Activated CD8-positive, alpha-beta T cell treated with anti-CD3 and anti-CD28 coated beads, Interleukin-2, amount 10 ng/mL, durations not matched to agents 7 days and 5 days (primary cell): ENCODE measurements around the gene RABAC1. TPM values are rescaled to one million over a fixed set of nuclear protein-coding genes. Genes with fewer than 3 reads are reported as not detected.

Experiments
- ATAC-seq: fragments of 150-1000 bp; cut with Tn5 transposase; one replicate; pipeline ENCODE4 v1.10.0; 2021; ENCODE audit warnings: moderate library complexity
- CTCF ChIA-PET: fragments of 350-600 bp; sonication (Branson Sonifier 250); formaldehyde crosslinking; loops from one replicate; lab custom pipeline; 2021; ENCODE audit warnings: antibody characterized with exemption; lab: Charles Lee
- POLR2A ChIA-PET: fragments of 350-600 bp; sonication (Branson Sonifier 250); formaldehyde crosslinking; loops from one replicate; lab custom pipeline; 2021; ENCODE audit warnings: antibody characterized with exemption; lab: Charles Lee
- DNase-seq: peaks from one replicate; pipeline ENCODE4 v3.0.0-alpha.2; 2020
- H3K27ac Mint-ChIP-seq: one replicate; pipeline ENCODE4 v1.8.0; 2021; ENCODE audit warnings: mild to moderate bottlenecking, mixed read lengths
- H3K27me3 Mint-ChIP-seq: one replicate; pipeline ENCODE4 v1.8.0; 2021; ENCODE audit warnings: low read depth, mixed read lengths
- H3K36me3 Mint-ChIP-seq: one replicate; pipeline ENCODE4 v1.8.0; 2021; ENCODE audit warnings: low read depth, mixed read lengths
- H3K4me1 Mint-ChIP-seq: one replicate; pipeline ENCODE4 v1.8.0; 2021; ENCODE audit warnings: low read depth, mixed read lengths
- H3K4me3 Mint-ChIP-seq: one replicate; pipeline ENCODE4 v1.8.0; 2021; ENCODE audit warnings: mild to moderate bottlenecking, mixed read lengths
- H3K9me3 Mint-ChIP-seq: one replicate; pipeline ENCODE4 v1.8.0; 2022; ENCODE audit warnings: mixed read lengths; ENCODE audit not compliant: insufficient read depth
- total RNA-seq, 2 experiments: library from RNA; stranded (reverse); gene quantifications; one replicate each; pipeline ENCODE4 v1.2.3, GENCODE V29; 2021

RABAC1 gene
- total RNA-seq, 2 experiments from 2014 or later = 63.0 to 63.4 TPM

GRCh38 chr19:41958367-41959055 lies 610 bp downstream of the RABAC1 start:
- Mint-ChIP-seq H3K27me3 (no peaks in the 10 kb centered on the region), H3K4me3 (peak overlapping the region; percentile 89), H3K27ac (peak overlapping the region; percentile 78), H3K4me1 (peaks cover 20% of the 10 kb centered on the region), H3K9me3 (no peaks in the 10 kb centered on the region), H3K36me3 (peaks cover 7% of the 10 kb centered on the region)
- POLR2A ChIA-PET = interaction anchor here (1.4 to 3.9 kb wide), 4 partner anchors 13 to 87 kb away, joined by 3 to 14 read pairs (median 4); no protein-coding TSS in a partner anchor
- ATAC-seq (peak; percentile 71), DNase-seq (peak; percentile 87)
- CTCF ChIA-PET = interaction anchor here (0.8 to 4.3 kb wide), 14 partner anchors 13 to 482 kb away, joined by 3 to 31 read pairs (median 7); partner anchors contain the start of gene RPS19

- Mint-ChIP-seq H3K36me3 (peaks cover 7% of the 10 kb centered on the region), H3K27me3 (no peaks in the 10 kb centered on the region), H3K9me3 (no peaks in the 10 kb centered on the region), H3K4me3 (peak overlapping the region; percentile 89), H3K27ac (peak overlapping the region; percentile 78), H3K4me1 (peaks cover 20% of the 10 kb centered on the region)
- POLR2A ChIA-PET = interaction anchor here (0.8 to 3.9 kb wide), 3 partner anchors 12 to 85 kb away, joined by 3 to 14 read pairs (median 3); no protein-coding TSS in a partner anchor
- ATAC-seq (peak; percentile 14), DNase-seq (peak; percentile 65)
- CTCF ChIA-PET = interaction anchor here (1.0 to 4.3 kb wide), 9 partner anchors 12 to 166 kb away, joined by 3 to 31 read pairs (median 7); partner anchors contain the start of gene RPS19
Measured at GRCh38 chr19:41957838-41958366, 1.2 kb downstream of the RABAC1 start.

- no peaks in the 10 kb centered on the region for H3K27me3 Mint-ChIP-seq
- ChIA-PET POLR2A (interaction anchor here (0.8 to 3.9 kb wide), 3 partner anchors 11 to 85 kb away, joined by 3 to 14 read pairs (median 3); no protein-coding TSS in a partner anchor), CTCF (interaction anchor here (0.9 to 4.3 kb wide), 8 partner anchors 11 to 164 kb away, joined by 3 to 31 read pairs (median 6); partner anchors contain the start of gene RPS19)
- no peak for ATAC-seq
- H3K27ac Mint-ChIP-seq = peak overlapping the region; percentile 78
- no peak for DNase-seq
- no peaks in the 10 kb centered on the region for H3K9me3 Mint-ChIP-seq
- peaks cover 20% of the 10 kb centered on the region for H3K4me1 Mint-ChIP-seq
- peak overlapping the region; percentile 89 for H3K4me3 Mint-ChIP-seq
- peaks cover 7% of the 10 kb centered on the region for H3K36me3 Mint-ChIP-seq
Measured at GRCh38 chr19:41957161-41957837, 1.8 kb downstream of the RABAC1 start.

GRCh38 chr19:41956621-41957020 lies 2.5 kb downstream of the RABAC1 start:
- H3K4me1 Mint-ChIP-seq = peaks cover 22% of the 10 kb centered on the region
- H3K27me3 Mint-ChIP-seq = no peaks in the 10 kb centered on the region
- H3K9me3 Mint-ChIP-seq = no peaks in the 10 kb centered on the region
- peak overlapping the region; percentile 18 for H3K27ac Mint-ChIP-seq
- peaks cover 7% of the 10 kb centered on the region for H3K36me3 Mint-ChIP-seq
- ChIA-PET CTCF (interaction anchor here (0.9 to 4.3 kb wide), 6 partner anchors 11 to 163 kb away, joined by 3 to 31 read pairs (median 14); partner anchors contain the start of gene RPS19), POLR2A (interaction anchor here (3.9 kb wide), 1 partner anchor 11 kb away, joined by 14 read pairs; no protein-coding TSS in a partner anchor)
- no peak for ATAC-seq
- no peak overlapping the region for H3K4me3 Mint-ChIP-seq
- no peak for DNase-seq

- POLR2A ChIA-PET = interaction anchor here (3.9 kb wide), 1 partner anchor 10 kb away, joined by 14 read pairs; no protein-coding TSS in a partner anchor
- no peaks in the 10 kb centered on the region for H3K9me3 Mint-ChIP-seq
Measured at GRCh38 chr19:41955521-41955920, 3.6 kb downstream of the RABAC1 start.

GRCh38 chr19:41951686-41952172 lies 7.4 kb downstream of the RABAC1 start:
- no peaks in the 10 kb centered on the region for H3K9me3 Mint-ChIP-seq
- ChIA-PET CTCF (interaction anchor here (0.6 to 4.3 kb wide), 13 partner anchors 9 to 160 kb away, joined by 3 to 42 read pairs (median 4); partner anchors contain the start of gene RPS19), POLR2A (interaction anchor here (0.9 to 1.9 kb wide), 2 partner anchors 9 to 15 kb away, joined by 3 to 5 read pairs; no protein-coding TSS in a partner anchor)
- H3K4me3 Mint-ChIP-seq = no peak overlapping the region
- peaks cover 3% of the 10 kb centered on the region for H3K27me3 Mint-ChIP-seq
- ATAC-seq (peak; percentile 83), DNase-seq (peak; percentile 90)
- peaks cover 2% of the 10 kb centered on the region for H3K36me3 Mint-ChIP-seq
- H3K4me1 Mint-ChIP-seq = peaks cover 28% of the 10 kb centered on the region
- peak overlapping the region; percentile 49 for H3K27ac Mint-ChIP-seq

More at GRCh38 chr19:41955521-41955920, 3.6 kb downstream of the RABAC1 start:
- peaks cover 28% of the 10 kb centered on the region for H3K4me1 Mint-ChIP-seq
- peaks cover 7% of the 10 kb centered on the region for H3K36me3 Mint-ChIP-seq
- H3K27me3 Mint-ChIP-seq = no peaks in the 10 kb centered on the region
- no peak for DNase-seq
- ATAC-seq = no peak
- H3K27ac Mint-ChIP-seq = no peak overlapping the region
- H3K4me3 Mint-ChIP-seq = no peak overlapping the region
- CTCF ChIA-PET = interaction anchor here (0.6 to 4.3 kb wide), 3 partner anchors 82 to 653 kb away, joined by 3 to 31 read pairs (median 3); no protein-coding TSS in a partner anchor

- DNase-seq (no peak), ATAC-seq (no peak)
- CTCF ChIA-PET = interaction anchor here (0.8 to 3.6 kb wide), 6 partner anchors 10 to 154 kb away, joined by 3 to 27 read pairs (median 11); partner anchors contain the start of genes RABAC1 and RPS19
- Mint-ChIP-seq H3K4me1 (peaks cover 56% of the 10 kb centered on the region), H3K4me3 (no peak overlapping the region), H3K27me3 (peaks cover 11% of the 10 kb centered on the region), H3K27ac (peak overlapping the region; percentile 63), H3K9me3 (no peaks in the 10 kb centered on the region), H3K36me3 (no peaks in the 10 kb centered on the region)
- POLR2A ChIA-PET = interaction anchor here (1.0 to 3.2 kb wide), 3 partner anchors 11 to 75 kb away, joined by 3 to 36 read pairs (median 14); partner anchors contain the start of gene RABAC1
Measured at GRCh38 chr19:41947091-41947490, 12.0 kb downstream of the RABAC1 start.

- Mint-ChIP-seq H3K4me1 (peaks cover 53% of the 10 kb centered on the region), H3K36me3 (peaks cover 2% of the 10 kb centered on the region), H3K27ac (peak overlapping the region; percentile 90), H3K4me3 (peak overlapping the region; percentile 34), H3K27me3 (peaks cover 23% of the 10 kb centered on the region), H3K9me3 (no peaks in the 10 kb centered on the region)
- peak; percentile 93 for DNase-seq
- ATAC-seq = peak; percentile 82
- POLR2A ChIA-PET = interaction anchor here (0.6 to 3.2 kb wide), 12 partner anchors 12 to 85 kb away, joined by 3 to 36 read pairs (median 4); partner anchors contain the start of genes RABAC1 and RPS19
- CTCF ChIA-PET = interaction anchor here (0.9 to 3.6 kb wide), 12 partner anchors 8 to 85 kb away, joined by 3 to 27 read pairs (median 6); partner anchors contain the start of genes ERFL, RABAC1 and RPS19
Measured at GRCh38 chr19:41945135-41945766, 13.9 kb downstream of the RABAC1 start.

- POLR2A ChIA-PET = interaction anchor here (1.0 to 3.2 kb wide), 4 partner anchors 13 to 84 kb away, joined by 3 to 36 read pairs (median 13); partner anchors contain the start of genes RABAC1 and RPS19
- no peaks in the 10 kb centered on the region for H3K9me3 Mint-ChIP-seq
- no peak overlapping the region for H3K4me3 Mint-ChIP-seq
- H3K4me1 Mint-ChIP-seq = peaks cover 48% of the 10 kb centered on the region
- no peak for ATAC-seq
- H3K36me3 Mint-ChIP-seq = peaks cover 2% of the 10 kb centered on the region
- no peak for DNase-seq
- H3K27me3 Mint-ChIP-seq = peaks cover 20% of the 10 kb centered on the region
- CTCF ChIA-PET = interaction anchor here (1.9 to 3.6 kb wide), 3 partner anchors 14 to 71 kb away, joined by 12 to 26 read pairs (median 24); partner anchors contain the start of gene RABAC1
- H3K27ac Mint-ChIP-seq = peak overlapping the region; percentile 26
Measured at GRCh38 chr19:41944336-41944735, 14.8 kb downstream of the RABAC1 start.
